ENCODE data around the gene SLC5A8. TPM values are rescaled to one million over a fixed set of nuclear protein-coding genes. Genes with fewer than 3 reads are reported as not detected.

Gene SLC5A8
- 0.09 TPM in 1 of 2 replicates, not detected in the other for total RNA-seq

GRCh38 chr12:101209319-101210302, at the start of gene SLC5A8:
TSS of gene SLC5A8 (minus strand) at chr12:101210238. CDS start at chr12:101209848, 390 bp downstream.

Other genes with a start within 250 kb of the SLC5A8 start
- 11.5 and 21.0 TPM in 2 replicates for gene UTP20, start 69.9 kb upstream of the SLC5A8 start, total RNA-seq
- gene ARL1, start 197.5 kb upstream of the SLC5A8 start, total RNA-seq: 51.2 and 68.9 TPM in 2 replicates

Measured in dermis lymphatic vessel endothelial cell (primary cell).